ENCODE data around the gene TMEM95. TPM values are rescaled to one million over a fixed set of nuclear protein-coding genes. Genes with fewer than 3 reads are reported as not detected.

TMEM95 gene
- total and polyA plus RNA-seq, 8 donors, result not detected

GRCh38 chr17:7308625-7309433 lies 46.1 kb upstream of the TMEM95 start:
- H3K4me3 ChIP-seq, result peak overlapping the region; percentile 94 to 99 (median 98)
- peak; percentile 81 to 94 for DNase-seq
- TF ChIP-seq POLR2AphosphoS5 (IDR thresholded peaks at IDR 0.05), result peak; percentile 61 to 80 (median 68)
- no peak for TF ChIP-seq EP300 (IDR thresholded peaks at IDR 0.05)
- TF ChIP-seq CTCF (IDR thresholded peaks at IDR 0.05), result peak in 1 of 7 experiments; percentile 16
- peak in 2 of 4 donors; percentile 41 to 52 for TF ChIP-seq POLR2A (IDR thresholded peaks at IDR 0.05)
- WGBS, 5 donors, result 0 to 2% (median 0%) methylated on average over 13 to 14 of the region's 14 CpGs
- no peaks in the 10 kb centered on the region for H3K9me3 ChIP-seq
- H3K36me3 ChIP-seq, result peaks cover 40 to 46% (median 45%) of the 10 kb centered on the region in 4 donors
- H3K27me3 ChIP-seq, result no peaks in the 10 kb centered on the region
- intact Hi-C loops (cut with DNase I; ENCODE audit: low total_unique reads), result no loop called here
- peak overlapping the region; percentile 98 to 100 (median 100) for H3K27ac ChIP-seq
- H3K4me1 ChIP-seq, result peaks cover 32 to 57% (median 51%) of the 10 kb centered on the region in 4 donors

GRCh38 chr17:7309628-7310027 lies 45.3 kb upstream of the TMEM95 start:
- Histone ChIP-seq H3K27me3 (no peaks in the 10 kb centered on the region), H3K36me3 (peaks cover 42 to 50% (median 49%) of the 10 kb centered on the region in 4 donors), H3K4me3 (peak overlapping the region in 2 of 4 donors; percentile 94 to 97), H3K9me3 (no peaks in the 10 kb centered on the region), H3K27ac (peak overlapping the region in 4 of 5 donors; percentile 98 to 100 (median 100)), H3K4me1 (peaks cover 40 to 65% (median 59%) of the 10 kb centered on the region in 4 donors)
- 78 to 86% (median 82%) methylated on average over 12 of the region's 12 CpGs for WGBS, 5 donors
- no peak for TF ChIP-seq CTCF (IDR thresholded peaks at IDR 0.05)
- no peak for TF ChIP-seq POLR2A (IDR thresholded peaks at IDR 0.05)
- no peak for TF ChIP-seq POLR2AphosphoS5 (IDR thresholded peaks at IDR 0.05)
- no peak for TF ChIP-seq EP300 (IDR thresholded peaks at IDR 0.05)
- no peak for DNase-seq
- intact Hi-C loops (cut with DNase I; ENCODE audit: low total_unique reads), result no loop called here

GRCh38 chr17:7311110-7311705 lies 43.7 kb upstream of the TMEM95 start:
- Histone ChIP-seq H3K4me1 (peaks cover 49 to 74% (median 67%) of the 10 kb centered on the region in 4 donors), H3K27ac (peak overlapping the region in 1 of 5 donors; percentile 100), H3K36me3 (peaks cover 42 to 54% (median 49%) of the 10 kb centered on the region in 4 donors), H3K9me3 (no peaks in the 10 kb centered on the region), H3K4me3 (no peak overlapping the region), H3K27me3 (no peaks in the 10 kb centered on the region)
- 64 to 82% (median 75%) methylated on average over 7 of the region's 7 CpGs for WGBS, 5 donors
- TF ChIP-seq EP300 (IDR thresholded peaks at IDR 0.05) (no peak), CTCF (IDR thresholded peaks at IDR 0.05) (no peak), POLR2AphosphoS5 (IDR thresholded peaks at IDR 0.05) (no peak), POLR2A (IDR thresholded peaks at IDR 0.05) (no peak)
- intact Hi-C loops (cut with DNase I; ENCODE audit: low total_unique reads), result no loop called here
- no peak for DNase-seq

GRCh38 chr17:7312432-7313087 lies 42.4 kb upstream of the TMEM95 start:
- Histone ChIP-seq H3K4me3 (peak overlapping the region in 1 of 4 donors; percentile 1), H3K27ac (peak overlapping the region in 2 of 5 donors; percentile 46 to 100), H3K27me3 (no peaks in the 10 kb centered on the region), H3K9me3 (no peaks in the 10 kb centered on the region), H3K4me1 (peaks cover 49 to 75% (median 65%) of the 10 kb centered on the region in 4 donors), H3K36me3 (peaks cover 49 to 67% (median 58%) of the 10 kb centered on the region in 4 donors)
- DNase-seq, result no peak
- no peak for TF ChIP-seq EP300 (IDR thresholded peaks at IDR 0.05)
- no peak for TF ChIP-seq POLR2A (IDR thresholded peaks at IDR 0.05)
- no peak for TF ChIP-seq CTCF (IDR thresholded peaks at IDR 0.05)
- TF ChIP-seq POLR2AphosphoS5 (IDR thresholded peaks at IDR 0.05), result no peak
- 66 to 79% (median 75%) methylated on average over 7 of the region's 7 CpGs for WGBS, 5 donors
- intact Hi-C loops (cut with DNase I; ENCODE audit: low total_unique reads), result no loop called here
